Activated B cell treated with CpG ODN at 0.5 μM for 24 hours (primary cell): ENCODE measurements around the gene DDX59. TPM values are rescaled to one million over a fixed set of nuclear protein-coding genes. Genes with fewer than 3 reads are reported as not detected.

Experiments
- ATAC-seq: fragments of 200-7000 bp; cut with Tn5 transposase; one replicate; pipeline ENCODE4 v1.10.0; 2021; ENCODE audit warnings: low read depth, mild to moderate bottlenecking, moderate library complexity
- CTCF ChIA-PET: fragments of 350-600 bp; sonication (Branson Sonifier 250); formaldehyde crosslinking; loops from one replicate; lab custom pipeline; 2021; ENCODE audit warnings: antibody characterized with exemption; lab: Charles Lee
- POLR2A ChIA-PET: fragments of 350-600 bp; sonication (Branson Sonifier 250); formaldehyde crosslinking; loops from one replicate; lab custom pipeline; 2021; ENCODE audit warnings: antibody characterized with exemption; lab: Charles Lee
- DNase-seq: peaks from one replicate; pipeline ENCODE4 v3.0.0; 2022
- H3K27ac Mint-ChIP-seq: one replicate; pipeline ENCODE4 v1.8.0; 2020; ENCODE audit warnings: mixed read lengths
- H3K27me3 Mint-ChIP-seq: one replicate; pipeline ENCODE4 v1.8.0; 2021; ENCODE audit warnings: mixed read lengths
- H3K36me3 Mint-ChIP-seq: one replicate; pipeline ENCODE4 v1.8.0; 2021; ENCODE audit warnings: low read depth, mixed read lengths
- H3K4me1 Mint-ChIP-seq: one replicate; pipeline ENCODE4 v1.8.0; 2021; ENCODE audit warnings: mixed read lengths
- H3K4me3 Mint-ChIP-seq: one replicate; pipeline ENCODE4 v1.8.0; 2020; ENCODE audit warnings: mild to moderate bottlenecking, mixed read lengths
- H3K9me3 Mint-ChIP-seq: one replicate; pipeline ENCODE4 v1.8.0; 2020; ENCODE audit warnings: mixed read lengths
- intact Hi-C: fragments of 100-400 bp; cut with micrococcal nuclease; formaldehyde crosslinking; loops from one replicate; pipeline ENCODE4 v1.15.1; 2024
- total RNA-seq: library from RNA; stranded (reverse); gene quantifications from 2 replicates; pipeline ENCODE4 v1.2.3, GENCODE V29; 2022
- TF ChIP-seq, protein P1 (sequence below): fragments of 200-600 bp; IDR thresholded peaks from one replicate; pipeline ENCODE4 v1.8.0; 2022; ENCODE audit warnings: antibody characterized with exemption, mild to moderate bottlenecking

Gene DDX59
- total RNA-seq, 1 donor from 2014 or later, result 27.6 TPM

GRCh38 chr1:200707116-200707515, 37.4 kb upstream of the DDX59 start:
- DNase-seq (no peak), ATAC-seq (no peak)
- intact Hi-C loops, result no loop called here
- H3K4me1 Mint-ChIP-seq, result no peaks in the 10 kb centered on the region
- ChIA-PET CTCF (no interaction called here), POLR2A (no interaction called here)
- TF ChIP-seq, protein P1, sequence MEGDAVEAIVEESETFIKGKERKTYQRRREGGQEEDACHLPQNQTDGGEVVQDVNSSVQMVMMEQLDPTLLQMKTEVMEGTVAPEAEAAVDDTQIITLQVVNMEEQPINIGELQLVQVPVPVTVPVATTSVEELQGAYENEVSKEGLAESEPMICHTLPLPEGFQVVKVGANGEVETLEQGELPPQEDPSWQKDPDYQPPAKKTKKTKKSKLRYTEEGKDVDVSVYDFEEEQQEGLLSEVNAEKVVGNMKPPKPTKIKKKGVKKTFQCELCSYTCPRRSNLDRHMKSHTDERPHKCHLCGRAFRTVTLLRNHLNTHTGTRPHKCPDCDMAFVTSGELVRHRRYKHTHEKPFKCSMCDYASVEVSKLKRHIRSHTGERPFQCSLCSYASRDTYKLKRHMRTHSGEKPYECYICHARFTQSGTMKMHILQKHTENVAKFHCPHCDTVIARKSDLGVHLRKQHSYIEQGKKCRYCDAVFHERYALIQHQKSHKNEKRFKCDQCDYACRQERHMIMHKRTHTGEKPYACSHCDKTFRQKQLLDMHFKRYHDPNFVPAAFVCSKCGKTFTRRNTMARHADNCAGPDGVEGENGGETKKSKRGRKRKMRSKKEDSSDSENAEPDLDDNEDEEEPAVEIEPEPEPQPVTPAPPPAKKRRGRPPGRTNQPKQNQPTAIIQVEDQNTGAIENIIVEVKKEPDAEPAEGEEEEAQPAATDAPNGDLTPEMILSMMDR, result no peak
- no peak overlapping the region for H3K4me3 Mint-ChIP-seq
- H3K9me3 Mint-ChIP-seq, result no peaks in the 10 kb centered on the region
- H3K36me3 Mint-ChIP-seq, result no peaks in the 10 kb centered on the region
- H3K27ac Mint-ChIP-seq, result no peak overlapping the region
- no peaks in the 10 kb centered on the region for H3K27me3 Mint-ChIP-seq

GRCh38 chr1:200706111-200706814, 36.6 kb upstream of the DDX59 start:
- no peaks in the 10 kb centered on the region for H3K4me1 Mint-ChIP-seq
- H3K36me3 Mint-ChIP-seq, result no peaks in the 10 kb centered on the region
- H3K27ac Mint-ChIP-seq, result no peak overlapping the region
- H3K4me3 Mint-ChIP-seq, result no peak overlapping the region
- ChIA-PET POLR2A (no interaction called here), CTCF (no interaction called here)
- DNase-seq, result no peak
- ATAC-seq, result no peak
- intact Hi-C loops, result no loop called here
- TF ChIP-seq, protein P1, result no peak
- no peaks in the 10 kb centered on the region for H3K9me3 Mint-ChIP-seq
- H3K27me3 Mint-ChIP-seq, result no peaks in the 10 kb centered on the region

DNA sequence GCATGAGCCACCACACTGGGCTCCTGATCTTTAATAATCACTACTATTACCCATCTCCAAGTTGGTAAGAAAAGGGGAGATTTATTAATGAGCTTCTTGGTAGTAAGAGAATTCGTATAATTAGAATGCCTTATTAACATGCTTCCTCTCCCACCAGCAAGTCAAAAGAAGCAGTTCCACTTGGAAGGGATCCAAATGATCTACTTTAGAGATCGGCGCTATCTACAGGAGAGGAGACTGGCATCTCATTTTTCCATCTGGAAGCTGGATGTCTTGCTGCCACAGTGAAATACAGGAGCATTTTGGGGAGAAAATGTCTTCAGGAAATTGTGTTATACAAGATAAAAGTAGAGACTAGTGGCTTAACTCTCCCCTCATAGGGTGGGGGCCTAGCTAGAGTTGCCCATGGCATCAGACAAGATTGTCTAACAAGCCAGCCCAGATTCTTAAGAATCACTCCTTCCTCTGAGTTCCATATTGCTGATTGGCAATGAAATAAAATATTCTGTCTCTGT, 35.3 kb upstream of the DDX59 start:
- no peaks in the 10 kb centered on the region for H3K36me3 Mint-ChIP-seq

DNA sequence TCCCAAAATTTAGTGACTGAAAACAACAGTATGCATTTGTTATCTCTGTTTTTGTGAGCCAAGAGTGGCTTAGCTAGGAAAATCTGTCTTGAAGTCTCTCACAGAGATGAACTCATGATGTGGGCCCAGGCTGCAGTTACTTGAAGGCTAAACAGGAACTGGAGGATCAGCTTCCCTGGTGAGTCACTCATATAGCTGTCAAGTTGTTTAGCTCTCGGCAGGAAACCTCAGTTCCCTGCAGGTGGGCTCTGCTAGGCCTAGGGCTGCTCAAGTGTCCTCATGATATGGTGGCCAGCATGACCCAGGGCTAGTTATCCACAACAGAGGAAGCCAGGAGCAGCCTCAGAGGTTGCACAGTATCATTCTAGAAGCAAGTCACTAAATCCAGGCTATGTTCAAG, 30.2 kb upstream of the DDX59 start:
- DNase-seq, result no peak
- Mint-ChIP-seq H3K27ac (no peak overlapping the region), H3K4me1 (no peaks in the 10 kb centered on the region), H3K36me3 (no peaks in the 10 kb centered on the region), H3K4me3 (no peak overlapping the region), H3K27me3 (peaks cover 9% of the 10 kb centered on the region), H3K9me3 (no peaks in the 10 kb centered on the region)
- intact Hi-C loops, result no loop called here
- ChIA-PET CTCF (no interaction called here), POLR2A (no interaction called here)
- ATAC-seq, result no peak
- TF ChIP-seq, protein P1, result no peak

More for the DNA sequence above, 35.3 kb upstream of the DDX59 start:
- TF ChIP-seq, protein P1, result no peak
- Mint-ChIP-seq H3K27ac (no peak overlapping the region), H3K27me3 (no peaks in the 10 kb centered on the region), H3K4me3 (no peak overlapping the region), H3K4me1 (no peaks in the 10 kb centered on the region), H3K9me3 (no peaks in the 10 kb centered on the region)
- POLR2A ChIA-PET, result no interaction called here
- intact Hi-C loops, result no loop called here
- ATAC-seq, result no peak
- CTCF ChIA-PET, result no interaction called here
- no peak for DNase-seq

GRCh38 chr1:200694738-200695137, 25.0 kb upstream of the DDX59 start:
- CTCF ChIA-PET, result no interaction called here
- Mint-ChIP-seq H3K27me3 (peaks cover 10% of the 10 kb centered on the region), H3K4me3 (no peak overlapping the region), H3K36me3 (no peaks in the 10 kb centered on the region), H3K27ac (no peak overlapping the region), H3K4me1 (no peaks in the 10 kb centered on the region), H3K9me3 (no peaks in the 10 kb centered on the region)
- TF ChIP-seq, protein P1, result no peak
- intact Hi-C loops, result no loop called here
- no peak for DNase-seq
- POLR2A ChIA-PET, result no interaction called here
- no peak for ATAC-seq
